ENCODE results near the gene CP. TPM values are rescaled to one million over a fixed set of nuclear protein-coding genes. Genes with fewer than 3 reads are reported as not detected.
"Not testable (repeated sequence)": the region's sequence is repeated elsewhere in the genome, so short reads cannot be mapped to it uniquely, and the experiment has no call there.

Gene CP
- total RNA-seq, 1 donor from 2014 or later, result not detected

DNA sequence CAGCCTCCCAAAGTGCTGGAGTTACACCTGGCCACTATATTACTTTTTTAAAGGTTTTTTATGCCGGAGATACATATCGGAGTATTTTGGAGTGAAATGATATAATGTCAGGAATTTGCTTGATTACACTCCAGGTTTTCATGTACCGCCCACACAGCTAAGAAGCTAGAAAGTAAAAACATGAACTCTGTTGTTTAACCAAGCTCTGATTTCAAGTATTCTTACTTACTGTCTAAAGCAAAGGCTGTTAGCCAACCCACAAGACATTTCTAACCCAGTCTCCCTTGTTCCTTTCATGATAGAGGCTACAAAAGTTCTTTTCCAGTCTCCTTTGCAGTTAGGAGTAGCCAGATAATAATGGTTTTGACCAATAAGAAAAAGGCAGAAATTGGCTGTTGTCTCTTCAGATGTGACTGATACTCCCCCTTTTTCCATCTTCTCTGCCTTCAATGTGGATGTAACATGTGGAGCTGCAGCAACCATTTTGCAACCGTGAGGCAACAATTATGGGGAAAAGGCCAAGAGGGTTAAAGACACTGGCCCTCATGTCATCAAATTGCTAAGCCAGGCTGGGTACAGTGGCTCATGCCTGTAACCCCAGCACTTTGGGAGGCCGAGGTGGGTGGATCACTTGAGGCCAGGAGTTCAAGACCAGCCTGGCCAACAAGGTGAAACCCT, 6.1 kb upstream of the CP start:
- DNase-seq (ENCODE audit: low read depth), result no peak

DNA sequence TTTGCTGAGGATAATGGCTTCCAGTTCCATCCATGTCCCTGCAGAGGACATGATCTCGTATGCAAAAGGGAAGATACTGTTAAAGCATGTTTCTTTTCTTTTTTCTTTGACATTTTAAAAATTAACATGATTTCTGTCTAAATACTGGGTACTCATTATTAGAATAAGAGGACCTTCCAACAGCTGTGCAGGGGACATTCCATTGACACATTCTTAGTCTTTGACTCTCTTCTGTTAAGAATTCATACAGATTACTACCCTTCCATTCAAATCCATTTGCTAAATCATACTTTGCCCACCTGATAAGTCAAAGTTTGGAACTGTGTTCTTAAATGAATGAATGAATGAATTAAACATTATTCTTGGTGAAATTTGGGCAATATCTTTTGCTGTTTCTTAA, 5.1 kb upstream of the CP start:
- no peak for DNase-seq (ENCODE audit: low read depth)

DNA sequence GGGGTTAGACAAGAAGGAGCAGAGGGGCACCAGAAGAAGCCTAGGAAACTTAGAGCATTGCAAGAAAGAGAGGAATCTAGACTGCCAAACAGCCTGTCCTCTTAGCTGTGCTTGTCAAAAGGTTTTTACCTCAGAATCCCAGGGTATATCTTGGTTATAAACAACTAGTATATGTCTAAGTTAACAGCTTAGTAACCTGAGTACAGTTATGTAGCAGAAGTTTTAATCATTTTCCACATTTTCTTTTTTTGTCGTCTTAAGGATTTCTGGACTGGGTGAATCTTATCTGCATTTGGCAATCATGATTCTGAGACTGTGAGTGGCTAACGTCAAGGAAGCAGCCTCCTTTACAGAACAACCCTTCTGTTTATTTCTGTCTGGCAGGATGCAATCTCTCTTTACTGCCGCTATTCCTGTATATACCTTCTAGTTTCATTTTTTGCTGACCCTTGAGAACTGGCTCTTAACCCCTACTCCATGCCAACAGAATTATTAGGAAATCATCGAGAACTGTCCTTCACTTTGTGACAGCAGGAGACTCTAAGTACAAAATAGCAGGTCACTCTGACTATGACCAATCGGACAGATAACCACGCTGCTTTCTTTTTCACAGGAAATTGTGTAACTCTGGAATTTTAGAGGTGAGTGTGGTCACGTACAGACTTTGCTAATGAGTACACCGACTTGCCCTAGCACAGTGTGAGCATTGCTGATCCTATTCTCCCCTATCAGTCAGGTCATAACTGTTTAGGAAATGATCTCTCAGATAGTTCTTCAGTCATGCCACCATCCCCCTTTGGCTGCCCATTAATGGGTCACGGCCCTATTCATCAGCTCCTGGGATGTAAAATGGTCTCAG, 3.3 kb upstream of the CP start:
- peak; percentile 29 for DNase-seq (ENCODE audit: low read depth)

GRCh38 chr3:149223461-149223820, 1.8 kb upstream of the CP start:
- DNase-seq (ENCODE audit: low read depth), result no peak

- DNase-seq (ENCODE audit: low read depth), result not testable (repeated sequence)
Observed at GRCh38 chr3:149219380-149220121, 2.1 kb downstream of the CP start.

GRCh38 chr3:149217347-149217746, 4.3 kb downstream of the CP start:
- no peak for DNase-seq (ENCODE audit: low read depth)

- no peak for DNase-seq (ENCODE audit: low read depth)
Observed at GRCh38 chr3:149216193-149216869, 5.3 kb downstream of the CP start.

DNA sequence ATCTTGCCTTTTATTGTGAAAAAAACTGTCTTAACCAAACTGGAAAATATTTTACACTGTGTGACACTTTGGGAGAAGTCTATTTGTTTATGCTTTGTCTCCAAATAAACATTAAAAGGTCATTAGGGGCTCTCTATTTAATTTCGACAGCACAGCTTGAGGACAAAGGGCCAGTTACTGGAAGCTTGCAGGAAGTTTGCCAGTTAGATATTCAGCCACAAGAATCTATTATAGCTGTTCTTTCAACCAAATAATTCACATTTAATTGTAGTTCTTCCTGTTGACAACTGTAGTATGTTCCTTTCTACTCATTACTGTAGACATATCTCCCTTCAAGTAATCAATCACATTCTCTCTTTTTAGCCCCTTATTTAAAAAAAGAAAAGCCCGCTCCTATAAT, 6.1 kb downstream of the CP start:
- no peak for DNase-seq (ENCODE audit: low read depth)

DNA sequence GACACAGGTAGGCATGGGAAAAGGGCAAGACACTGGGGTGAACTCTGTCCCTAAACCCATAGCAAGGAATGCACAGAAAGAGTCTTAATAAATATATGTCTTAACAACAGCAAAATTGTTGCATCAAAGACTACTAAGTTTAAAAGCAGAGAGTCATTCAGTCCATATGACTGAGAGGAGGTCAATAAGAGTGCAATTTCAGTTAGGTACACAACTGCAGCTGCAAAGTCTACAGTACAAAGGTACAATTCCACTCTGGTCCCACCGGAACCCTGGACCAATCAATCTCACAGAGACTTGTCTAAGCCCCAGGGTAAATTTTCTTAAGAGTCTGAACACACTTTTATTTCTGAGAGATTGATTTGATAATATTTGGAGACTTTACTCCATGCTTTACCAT, 6.9 kb downstream of the CP start:
- no peak for DNase-seq (ENCODE audit: low read depth)

GRCh38 chr3:149212386-149212785, 9.2 kb downstream of the CP start:
- DNase-seq (ENCODE audit: low read depth), result no peak

- no peak for DNase-seq (ENCODE audit: low read depth)
Observed at GRCh38 chr3:149209431-149209830, 12.2 kb downstream of the CP start.

DNA sequence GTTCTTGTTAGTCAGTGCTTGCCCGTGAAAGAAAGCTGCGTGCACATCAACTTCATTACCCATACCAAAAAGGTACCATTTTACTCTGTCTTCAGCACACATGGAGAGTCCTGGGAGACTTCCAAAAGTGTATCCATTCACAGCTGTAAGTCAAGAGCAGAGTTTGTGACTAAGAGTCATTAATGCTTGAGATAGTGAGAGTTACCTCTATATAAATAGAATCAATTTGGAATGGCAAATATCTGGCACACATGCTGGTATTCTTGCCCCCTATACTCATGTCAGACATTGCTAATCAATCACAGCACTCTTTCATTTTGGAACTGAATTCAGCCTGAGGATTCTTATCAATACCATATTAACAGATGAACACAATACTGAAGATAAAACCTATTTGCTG, 14.2 kb downstream of the CP start:
- DNase-seq (ENCODE audit: low read depth), result peak; percentile 9

DNA sequence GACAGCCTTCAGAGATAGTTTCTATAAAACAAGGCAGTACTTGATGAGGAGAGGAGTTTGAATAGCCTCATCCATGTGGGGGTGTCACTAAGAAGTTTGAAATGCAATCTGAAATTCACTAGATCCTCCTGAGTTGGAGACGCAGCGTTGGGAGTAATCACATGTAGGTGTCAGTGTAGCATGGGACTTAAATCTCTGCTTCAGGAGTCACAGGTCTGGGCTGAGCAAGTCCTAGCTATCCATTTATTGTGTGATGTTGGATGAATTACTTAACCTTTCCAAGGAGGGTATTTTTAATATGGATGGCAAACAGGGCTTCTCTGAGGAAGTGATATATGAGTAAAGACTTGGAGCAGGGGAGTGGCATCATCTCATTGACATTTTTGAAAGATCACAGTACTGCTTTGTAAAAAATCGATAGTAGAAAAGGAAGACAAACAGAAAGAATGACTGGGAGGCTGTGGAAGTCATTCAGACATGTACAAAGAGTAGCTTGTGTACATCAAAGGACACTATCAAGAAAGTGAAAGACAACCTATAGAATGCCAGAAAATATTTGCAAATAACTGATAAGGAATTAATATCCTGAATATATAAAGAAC, 17.1 kb downstream of the CP start:
- no peak for DNase-seq (ENCODE audit: low read depth)

DNA sequence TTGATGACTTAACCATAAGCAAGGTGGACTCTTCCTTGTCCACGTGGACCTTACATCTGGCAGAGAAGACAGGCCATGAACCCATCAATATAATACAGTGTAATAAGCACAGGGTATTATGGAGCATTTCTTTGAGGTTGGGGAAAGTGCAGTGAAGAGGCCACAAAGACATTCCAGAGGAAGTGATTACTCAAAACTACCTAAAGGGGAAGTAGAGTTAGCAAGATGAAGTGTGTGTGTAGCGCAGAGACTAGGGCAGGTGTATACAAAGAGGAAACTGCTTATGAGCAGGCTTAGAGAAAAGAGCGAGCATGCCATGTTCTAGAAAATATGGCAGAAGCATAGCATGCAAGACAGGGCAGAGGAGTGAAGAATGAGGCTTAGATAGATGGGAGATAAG, 17.9 kb downstream of the CP start:
- no peak for DNase-seq (ENCODE audit: low read depth)

DNA sequence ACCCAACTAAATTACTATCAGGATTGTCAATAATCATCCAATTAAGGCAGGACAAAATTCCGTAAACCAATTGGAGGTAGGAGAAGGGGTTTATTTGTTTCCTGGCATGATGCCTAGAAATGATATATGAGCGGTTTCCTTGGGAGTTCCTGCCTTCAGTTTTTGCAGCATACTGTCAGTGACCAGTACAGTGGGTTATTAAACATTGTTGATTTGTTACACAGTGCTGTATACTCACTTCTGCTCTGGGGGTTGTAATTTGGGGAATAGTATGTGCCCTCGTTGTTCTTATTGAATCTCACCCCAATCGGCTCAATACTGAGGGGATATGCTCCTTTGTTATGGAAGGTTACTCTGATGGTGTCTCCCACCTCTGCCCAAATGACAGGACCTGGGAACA, 22.2 kb downstream of the CP start:
- DNase-seq (ENCODE audit: low read depth), result no peak

GRCh38 chr3:149198611-149199010, 23.0 kb downstream of the CP start:
- DNase-seq (ENCODE audit: low read depth), result peak; percentile 38

- no peak for DNase-seq (ENCODE audit: low read depth)
Observed at GRCh38 chr3:149197669-149198068, 24.0 kb downstream of the CP start.

GRCh38 chr3:149196805-149197592, 24.6 kb downstream of the CP start:
- DNase-seq (ENCODE audit: low read depth), result not testable (repeated sequence)

DNA sequence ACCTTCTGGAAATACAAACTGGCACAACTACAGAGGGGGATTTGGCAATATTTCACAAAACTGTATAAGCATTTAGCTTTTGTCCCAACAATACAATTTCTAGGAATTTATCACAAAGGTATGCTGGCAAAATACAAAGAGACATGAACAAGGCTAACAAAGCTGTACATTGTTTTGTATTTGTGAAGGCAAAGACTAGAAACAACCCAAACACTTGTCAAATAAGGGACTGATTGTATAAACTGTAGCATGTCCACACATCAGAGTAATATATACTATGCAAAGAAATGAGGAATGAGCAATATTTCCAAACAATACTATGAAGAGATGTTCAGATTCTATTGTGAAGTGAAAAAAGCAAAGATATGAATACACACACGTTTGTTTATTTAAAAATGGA, 26.4 kb downstream of the CP start:
- no peak for DNase-seq (ENCODE audit: low read depth)

- no peak for DNase-seq (ENCODE audit: low read depth)
Observed at GRCh38 chr3:149188494-149188893, 33.1 kb downstream of the CP start.
